Lower leg skin (tissue), 4 donors: ENCODE data around the gene DRD2. TPM values are rescaled to one million over a fixed set of nuclear protein-coding genes. Genes with fewer than 3 reads are reported as not detected.

Source experiments
- DNase-seq, 2 donors: peaks; one replicate each; pipeline ENCODE4 v3.0.0-alpha.2; 2019; ENCODE audit warnings: low spot score in 2 of 2
- H3K4me3 ChIP-seq: fragments of 200-600 bp; sonication (generic); 2 replicates; pipeline ENCODE4 v1.5.1; 2017; ENCODE audit warnings: mild to moderate bottlenecking, low read depth; ENCODE audit not compliant: poor library complexity, severe bottlenecking
- CTCF ChIP-seq, 3 donors: fragments of 450-650 bp; IDR thresholded peaks; one replicate each; pipeline ENCODE4 v1.5.1; 2016; ENCODE audit warnings: antibody characterized with exemption in 3 of 3, mild to moderate bottlenecking in 3 of 3, moderate library complexity in 2 of 3
- POLR2A ChIP-seq, 2 donors: fragments of 450-650 bp; IDR thresholded peaks; one replicate each; pipeline ENCODE4 v1.6.1; 2016 to 2017; ENCODE audit warnings: antibody characterized with exemption in 2 of 2, mild to moderate bottlenecking in 1 of 2, moderate library complexity in 1 of 2
- WGBS, 2 donors: methylation state at CpG; one replicate each; pipeline ENCODE4 v1.1.5; 2018; 5-methylcytosine and 5-hydroxymethylcytosine counted together
- intact Hi-C: fragments of 100-400 bp; cut with DNase I; formaldehyde crosslinking; loops from one replicate; pipeline ENCODE4 v1.15.0; 2023; ENCODE audit warnings: low total_unique reads
- total RNA-seq, 4 donors: library from RNA; depleted of rRNA; stranded (reverse); fragments of >200 nt; gene quantifications; one replicate each; pipeline ENCODE4 v1.1.0, GENCODE V29; 2016

The DRD2 gene
- total RNA-seq, 4 donors from 2014 or later, result 0.11 to 0.81 (median 0.22) TPM; not detected in 1

- no peak for DNase-seq
- TF ChIP-seq CTCF (IDR thresholded peaks at IDR 0.05), result no peak
- no peak for TF ChIP-seq POLR2A (IDR thresholded peaks at IDR 0.05)
- no peak overlapping the region for H3K4me3 ChIP-seq
- intact Hi-C loops, result no loop called here
- WGBS, 2 donors, result 83 to 85% methylated on average over 10 of the region's 10 CpGs
Observed at GRCh38 chr11:113373981-113374560, 101.1 kb downstream of the DRD2 start.

GRCh38 chr11:113373306-113373705 lies 101.9 kb downstream of the DRD2 start:
- 50 to 52% methylated on average over 3 of the region's 3 CpGs for WGBS, 2 donors
- intact Hi-C loops, result no loop called here
- H3K4me3 ChIP-seq, result no peak overlapping the region
- no peak for DNase-seq
- TF ChIP-seq POLR2A (IDR thresholded peaks at IDR 0.05), result no peak
- no peak for TF ChIP-seq CTCF (IDR thresholded peaks at IDR 0.05)

DNA sequence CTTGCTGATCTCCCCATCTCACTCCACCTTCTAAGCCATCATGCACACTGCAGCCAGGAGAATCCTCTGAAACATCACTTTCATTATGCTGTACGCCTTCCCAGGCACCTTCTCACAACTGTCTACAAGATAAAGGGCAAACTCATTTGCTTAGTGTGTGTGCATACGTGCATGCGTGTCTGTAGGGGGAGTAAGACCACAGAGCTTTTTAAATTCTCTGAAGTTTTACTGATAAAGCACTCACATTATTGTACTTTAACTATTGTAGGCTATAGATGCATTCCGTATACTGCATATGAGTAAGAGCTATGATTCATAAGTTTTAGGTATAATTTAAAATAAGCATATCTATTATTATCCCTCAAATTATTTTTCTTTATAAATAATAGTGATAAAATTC lies 102.9 kb downstream of the DRD2 start:
- no peak overlapping the region for H3K4me3 ChIP-seq
- intact Hi-C loops, result no loop called here
- DNase-seq, result no peak
- 86 to 88% methylated on average over 4 of the region's 4 CpGs for WGBS, 2 donors
- no peak for TF ChIP-seq POLR2A (IDR thresholded peaks at IDR 0.05)
- no peak for TF ChIP-seq CTCF (IDR thresholded peaks at IDR 0.05)

- 43 to 70% methylated on average over 5 of the region's 5 CpGs for WGBS, 2 donors
- H3K4me3 ChIP-seq, result no peak overlapping the region
- no peak for DNase-seq
- no peak for TF ChIP-seq CTCF (IDR thresholded peaks at IDR 0.05)
- no peak for TF ChIP-seq POLR2A (IDR thresholded peaks at IDR 0.05)
- intact Hi-C loops, result no loop called here
Observed at GRCh38 chr11:113370634-113371033, 104.6 kb downstream of the DRD2 start.

DNA sequence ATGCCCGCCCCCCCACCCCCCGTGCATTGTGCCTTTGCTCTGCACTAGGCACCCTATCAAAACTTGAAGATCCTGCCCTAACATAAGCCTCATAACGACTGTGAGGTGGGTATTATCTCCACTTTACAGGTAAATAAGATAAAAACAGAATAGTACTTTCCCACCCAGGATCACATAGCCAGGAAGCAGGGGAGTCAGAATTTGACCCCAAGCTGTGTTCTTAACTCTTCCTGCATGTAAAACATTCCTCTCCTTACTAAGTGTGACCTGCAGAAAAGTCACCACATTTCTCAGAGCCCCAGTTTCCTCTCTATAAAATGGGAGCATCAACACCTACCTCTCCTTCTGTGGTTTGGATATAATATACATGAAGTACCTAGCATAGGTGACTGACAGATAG lies 105.8 kb downstream of the DRD2 start:
- WGBS, 2 donors, result 86 to 97% methylated on average over 3 of the region's 3 CpGs
- TF ChIP-seq POLR2A (IDR thresholded peaks at IDR 0.05) (no peak), CTCF (IDR thresholded peaks at IDR 0.05) (no peak)

DNA sequence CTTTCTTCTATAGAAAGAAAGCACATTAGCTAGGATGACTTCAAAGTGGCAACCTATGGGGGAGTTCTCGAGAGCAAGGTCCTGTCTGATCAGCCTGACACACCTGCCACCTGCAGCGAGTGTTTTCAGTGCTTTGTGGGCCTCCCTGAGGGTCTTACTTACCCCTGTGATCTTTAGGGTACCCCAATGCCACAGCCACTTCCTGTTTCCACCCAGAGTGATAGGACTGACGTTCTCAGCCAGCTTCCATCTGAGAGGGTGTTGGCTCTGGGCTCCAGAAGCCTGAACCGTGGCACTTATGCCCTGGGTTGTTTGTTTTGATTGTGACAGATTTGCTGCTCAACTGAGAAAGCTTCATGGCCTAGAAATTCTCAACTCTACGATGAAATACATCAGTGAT lies 109.3 kb downstream of the DRD2 start:
- TF ChIP-seq POLR2A (IDR thresholded peaks at IDR 0.05) (no peak), CTCF (IDR thresholded peaks at IDR 0.05) (no peak)
- WGBS, 2 donors, result 64 to 75% methylated on average over 5 of the region's 5 CpGs
- no peak overlapping the region for H3K4me3 ChIP-seq
- DNase-seq, result no peak
- intact Hi-C loops, result no loop called here

More for the DNA sequence above, 105.8 kb downstream of the DRD2 start:
- no peak overlapping the region for H3K4me3 ChIP-seq
- DNase-seq, result no peak
- intact Hi-C loops, result no loop called here
